ENCODE measurements around the gene BABAM2.

- TF ChIP-seq CTCF (conservative IDR thresholded peaks at IDR 0.05; ENCODE audit: low read depth, low read length) (no peak), EZH2 (IDR thresholded peaks at IDR 0.05; ENCODE audit: low read length, unreplicated experiment) (no peak), EZH2phosphoT487 (IDR thresholded peaks at IDR 0.05; ENCODE audit: borderline replicate concordance, low read length) (no peak)
Observed at GRCh38 chr2:28032816-28033215, 142.3 kb downstream of the BABAM2 start.

All from PC-3 (cell line).